Peyer's patch (tissue), 4 donors: ENCODE results near the gene RBM15. TPM values are rescaled to one million over a fixed set of nuclear protein-coding genes. Genes with fewer than 3 reads are reported as not detected.
A peak's percentile ranks its signal among the peaks of the same experiment; 100 is the strongest.

ENCODE experiments used
- DNase-seq, 3 donors: peaks; one replicate each; pipeline ENCODE4 v3.0.0-alpha.2; 2017 to 2019
- H3K27ac ChIP-seq, 4 donors: fragments of 200-600 bp; sonication (generic); one replicate each; pipeline ENCODE4 v1.5.1; 2016 to 2019
- H3K27me3 ChIP-seq, 2 donors: fragments of 200-600 bp; sonication (generic); one replicate each; pipeline ENCODE4 v1.5.1; 2019
- H3K36me3 ChIP-seq, 3 donors: fragments of 200-600 bp; sonication (generic); one replicate each; pipeline ENCODE4 v1.5.1; 2016 to 2019
- H3K4me1 ChIP-seq, 4 donors: fragments of 200-600 bp; sonication (generic); one replicate each; pipeline ENCODE4 v1.5.1; 2016 to 2019
- H3K4me3 ChIP-seq, 4 donors: fragments of 200-600 bp; sonication (generic); 1 replicate in 3 of 4; 2 replicates in 1 of 4; pipeline ENCODE4 v1.5.1; 2016 to 2019; ENCODE audit warnings: mild to moderate bottlenecking in 1 of 4
- H3K9me3 ChIP-seq, 4 donors: fragments of 200-600 bp; sonication (generic); one replicate each; pipeline ENCODE4 v1.5.1; 2016 to 2019; ENCODE audit warnings: mild to moderate bottlenecking in 1 of 4
- CTCF ChIP-seq, 6 experiments: fragments of 450-650 bp in 4 of 6; fragments of 200-600 bp in 2 of 6; sonication (generic) in 1 of 6; IDR thresholded peaks; one replicate each; pipeline ENCODE4 v1.5.1; 2017 to 2019; ENCODE audit warnings: antibody characterized with exemption in 6 of 6, mild to moderate bottlenecking in 3 of 6, moderate library complexity in 1 of 6
- POLR2A ChIP-seq, 2 donors: fragments of 450-650 bp; IDR thresholded peaks; one replicate each; pipeline ENCODE4 v1.5.1; 2017; ENCODE audit warnings: antibody characterized with exemption in 2 of 2, mild to moderate bottlenecking in 2 of 2, moderate library complexity in 2 of 2
- total RNA-seq, 4 donors: library from RNA; depleted of rRNA; stranded (reverse); fragments of >200 nt; gene quantifications; one replicate each; pipeline ENCODE4 v1.1.0, GENCODE V29; 2016

The RBM15 gene
- total RNA-seq, 4 donors from 2014 or later, result 49.2 to 97.6 (median 80.9) TPM

GRCh38 chr1:110308247-110308646 lies 30.9 kb upstream of the RBM15 start:
- Histone ChIP-seq H3K4me1 (peaks cover 0 to 6% (median 0%) of the 10 kb centered on the region in 4 donors), H3K9me3 (no peaks in the 10 kb centered on the region), H3K36me3 (no peaks in the 10 kb centered on the region), H3K27me3 (no peaks in the 10 kb centered on the region), H3K27ac (no peak overlapping the region), H3K4me3 (no peak overlapping the region)
- TF ChIP-seq POLR2A (IDR thresholded peaks at IDR 0.05), result no peak
- TF ChIP-seq CTCF (IDR thresholded peaks at IDR 0.05), result no peak
- DNase-seq, result no peak

GRCh38 chr1:110309139-110309538 lies 30.0 kb upstream of the RBM15 start:
- H3K27ac ChIP-seq, result no peak overlapping the region
- H3K4me1 ChIP-seq, result peaks cover 0 to 6% (median 0%) of the 10 kb centered on the region in 4 donors
- H3K9me3 ChIP-seq, result no peaks in the 10 kb centered on the region
- no peak for DNase-seq
- TF ChIP-seq POLR2A (IDR thresholded peaks at IDR 0.05) (no peak), CTCF (IDR thresholded peaks at IDR 0.05) (no peak)
- no peaks in the 10 kb centered on the region for H3K27me3 ChIP-seq
- H3K4me3 ChIP-seq, result no peak overlapping the region
- H3K36me3 ChIP-seq, result no peaks in the 10 kb centered on the region

GRCh38 chr1:110309767-110310166 lies 29.4 kb upstream of the RBM15 start:
- no peak overlapping the region for H3K4me3 ChIP-seq
- H3K4me1 ChIP-seq, result peaks cover 0 to 6% (median 0%) of the 10 kb centered on the region in 4 donors
- no peaks in the 10 kb centered on the region for H3K27me3 ChIP-seq
- no peak for DNase-seq
- TF ChIP-seq POLR2A (IDR thresholded peaks at IDR 0.05) (no peak), CTCF (IDR thresholded peaks at IDR 0.05) (no peak)
- no peak overlapping the region for H3K27ac ChIP-seq
- H3K9me3 ChIP-seq, result no peaks in the 10 kb centered on the region
- no peaks in the 10 kb centered on the region for H3K36me3 ChIP-seq

GRCh38 chr1:110310300-110310699 lies 28.9 kb upstream of the RBM15 start:
- H3K9me3 ChIP-seq, result no peaks in the 10 kb centered on the region
- peak in 1 of 3 donors; percentile 30 for DNase-seq
- TF ChIP-seq POLR2A (IDR thresholded peaks at IDR 0.05) (no peak), CTCF (IDR thresholded peaks at IDR 0.05) (no peak)

GRCh38 chr1:110312188-110313121 lies 26.7 kb upstream of the RBM15 start:
- Histone ChIP-seq H3K9me3 (no peaks in the 10 kb centered on the region), H3K36me3 (no peaks in the 10 kb centered on the region), H3K27me3 (no peaks in the 10 kb centered on the region), H3K4me1 (peaks cover 0 to 10% (median 0%) of the 10 kb centered on the region in 4 donors), H3K27ac (no peak overlapping the region), H3K4me3 (no peak overlapping the region)
- TF ChIP-seq POLR2A (IDR thresholded peaks at IDR 0.05), result no peak
- peak; percentile 73 to 95 (median 93) for TF ChIP-seq CTCF (IDR thresholded peaks at IDR 0.05)
- DNase-seq, result peak; percentile 70 to 89 (median 83)

More at GRCh38 chr1:110310300-110310699, 28.9 kb upstream of the RBM15 start:
- Histone ChIP-seq H3K4me1 (peaks cover 0 to 6% (median 0%) of the 10 kb centered on the region in 4 donors), H3K4me3 (no peak overlapping the region), H3K27ac (no peak overlapping the region), H3K36me3 (no peaks in the 10 kb centered on the region), H3K27me3 (no peaks in the 10 kb centered on the region)
